HepG2 (cell line): ENCODE results near the gene TTC39C. TPM values are rescaled to one million over a fixed set of nuclear protein-coding genes. Genes with fewer than 3 reads are reported as not detected.

ENCODE experiments used
- ATAC-seq: fragments of 200-7000 bp; cut with Tn5 transposase; 3 replicates; pipeline ENCODE4 v1.9.1; 2020; ENCODE audit warnings: mild to moderate bottlenecking, moderate library complexity
- BruUV-seq: library from RNA; stranded (reverse); fragments of 400-500 nt; replicated peaks from 2 replicates; lab custom pipeline; 2021; lab: Mats Ljungman, UMichigan
- CTCF ChIA-PET: fragments of 300-600 bp; formaldehyde crosslinking; extraction: SDS; loops from one replicate; lab custom pipeline; 2021; ENCODE audit warnings: low total read pairs, inconsistent platforms, low intra/inter-chr PET ratio; lab: Yijun Ruan, JAX
- POLR2A ChIA-PET: fragments of 350-600 bp; sonication (Branson Sonifier 250); formaldehyde crosslinking; loops from one replicate; lab custom pipeline; 2020; ENCODE audit warnings: antibody characterized with exemption, inconsistent platforms; lab: Yijun Ruan, JAX
- DNase-seq: peaks from one replicate; pipeline ENCODE4 v3.0.0-alpha.2; 2015; ENCODE audit warnings: low spot score
- FAIRE-seq: peaks from 3 replicates; lab custom pipeline; 2011; peaks lifted over from hg19 to GRCh38; lab: Jason Lieb, UNC
- H2AFZ ChIP-seq: one replicate; pipeline ENCODE4 v1.6.1; 2011; ENCODE audit warnings: low read length, inconsistent platforms
- H3K27ac ChIP-seq: fragments of 300-600 bp; 3 replicates; pipeline ENCODE4 v1.8.0; 2011; ENCODE audit warnings: mixed run types, mild to moderate bottlenecking, mixed read lengths, low read length, inconsistent platforms; ENCODE audit not compliant: insufficient read depth; ENCODE audit errors: extremely low read length
- H3K27me3 ChIP-seq, 2 experiments: fragments of 200-600 bp in 1 of 2; 2 replicates in 1 of 2; 3 replicates in 1 of 2; pipeline versions ENCODE4 v1.6.0 to v1.8.0; 2011; ENCODE audit warnings: low read length in 2 of 2, mild to moderate bottlenecking in 2 of 2, moderate library complexity in 2 of 2, inconsistent platforms in 1 of 2; ENCODE audit not compliant: insufficient read depth in 2 of 2, control insufficient read depth in 1 of 2
- H3K36me3 ChIP-seq, 2 experiments: fragments of 200-600 bp in 1 of 2; replicated peaks in 1 of 2; 2 replicates in 1 of 2; 3 replicates in 1 of 2; pipeline versions ENCODE4 v1.5.1 to v1.8.0; 2011; ENCODE audit warnings: low read length in 2 of 2, inconsistent platforms in 1 of 2; ENCODE audit not compliant: insufficient read depth in 2 of 2, control insufficient read depth in 1 of 2
- H3K4me1 ChIP-seq: 2 replicates; pipeline ENCODE4 v1.5.1; 2012; ENCODE audit warnings: low read length, inconsistent platforms; ENCODE audit not compliant: insufficient read depth
- H3K4me2 ChIP-seq: 2 replicates; pipeline ENCODE4 v1.6.0; 2011; ENCODE audit warnings: low read depth, low read length, inconsistent platforms
- H3K4me3 ChIP-seq, 3 experiments: fragments of 200-600 bp in 1 of 3; sonication (generic), shearing (Covaris generic) in 1 of 3; replicated peaks in 1 of 3; 2 replicates each; pipeline ENCODE4 v1.5.1; 2011 to 2016; ENCODE audit warnings: low read length in 3 of 3, inconsistent platforms in 2 of 3, low read depth in 2 of 3, mild to moderate bottlenecking in 2 of 3, control low read depth in 1 of 3, mixed read lengths in 1 of 3; ENCODE audit not compliant: insufficient read depth in 1 of 3
- H3K79me2 ChIP-seq: one replicate; pipeline ENCODE4 v1.6.1; 2011; ENCODE audit warnings: low read length, inconsistent platforms; ENCODE audit not compliant: insufficient read depth
- H3K9ac ChIP-seq: 2 replicates; pipeline ENCODE4 v1.6.0; 2011; ENCODE audit warnings: mild to moderate bottlenecking, low read depth, low read length, inconsistent platforms; ENCODE audit not compliant: insufficient read depth
- H3K9me3 ChIP-seq: 2 replicates; pipeline ENCODE4 v1.5.1; 2012; ENCODE audit warnings: mild to moderate bottlenecking, low read length
- H4K20me1 ChIP-seq: 2 replicates; pipeline ENCODE4 v1.6.0; 2011; ENCODE audit warnings: inconsistent platforms, mild to moderate bottlenecking, low read length, moderate library complexity; ENCODE audit not compliant: insufficient read depth
- HMG20B ChIP-seq: conservative IDR thresholded peaks from 2 replicates; pipeline ENCODE4 v1.6.1; 2016; ENCODE audit warnings: missing genetic modification reagents, missing compliant biosample characterization
- HOXA9 ChIP-seq: sonication (generic); formaldehyde crosslinking; IDR thresholded peaks from 2 replicates; pipeline ENCODE4 v1.8.1; 2022; ENCODE audit warnings: missing genetic modification reagents, mild to moderate bottlenecking, moderate library complexity, borderline replicate concordance
- MEF2D ChIP-seq: sonication (generic); formaldehyde crosslinking; IDR thresholded peaks from 2 replicates; pipeline ENCODE4 v1.5.1; 2020; ENCODE audit warnings: mild to moderate bottlenecking, missing genetic modification reagents
- ZKSCAN5 ChIP-seq: sonication (generic); formaldehyde crosslinking; IDR thresholded peaks from 2 replicates; pipeline ENCODE4 v1.5.1; 2020; ENCODE audit warnings: mild to moderate bottlenecking, missing genetic modification reagents
- ZMYM3 ChIP-seq: sonication (generic); formaldehyde crosslinking; IDR thresholded peaks from 2 replicates; pipeline ENCODE4 v1.5.1; 2020; ENCODE audit warnings: mild to moderate bottlenecking, missing genetic modification reagents
- ZNF326 ChIP-seq: sonication (generic); formaldehyde crosslinking; IDR thresholded peaks from 2 replicates; pipeline ENCODE4 v1.4.0; 2020; ENCODE audit warnings: missing genetic modification reagents, borderline replicate concordance
- ZNF598 ChIP-seq: sonication (generic); formaldehyde crosslinking; IDR thresholded peaks from 2 replicates; pipeline ENCODE4 v1.5.1; 2020; ENCODE audit warnings: mild to moderate bottlenecking, missing genetic modification reagents, borderline replicate concordance
- WGBS: methylation state at CpG from one replicate; pipeline ENCODE4 v1.1.6; 2017; ENCODE audit warnings: low lambda C conversion rate; 5-methylcytosine and 5-hydroxymethylcytosine counted together
- in situ Hi-C: cut with HindIII; loops from 2 replicates; pipeline ENCODE4 v1.10.0; 2017; ENCODE audit warnings: low pct_unique_long_range_greater_than_20kb; ENCODE audit not compliant: extremely low pct_ligation_motif_present
- intact Hi-C: fragments of 100-400 bp; cut with micrococcal nuclease; formaldehyde crosslinking; loops from one replicate; pipeline ENCODE4 v1.10.0; 2022; ENCODE audit not compliant: unreplicated experiment
- polyA plus RNA-seq, 8 experiments: library from polyadenylated mRNA; depleted of rRNA in 3 of 8; stranded (reverse) in 7 of 8; unstranded in 1 of 8; fragments of >200 nt; fragmentation: Illumina TruSeq in 4 of 8; extraction: Trizol in 4 of 8; gene quantifications; 2 replicates each; pipeline versions ENCODE4 v1.2.1 to v1.2.3, GENCODE V29; 2011 to 2016; ENCODE audit warnings: low read depth in 4 of 8, missing spikeins in 1 of 8, mixed read lengths in 1 of 8; ENCODE audit not compliant: insufficient read depth in 1 of 8
- total RNA-seq, 5 experiments: library from RNA; depleted of rRNA; stranded (reverse); fragments of >200 nt; fragmentation: Illumina TruSeq; extraction: Trizol; gene quantifications; 2 replicates each; pipeline ENCODE4 v1.2.3, GENCODE V29; 2016; ENCODE audit warnings: low read depth in 1 of 5
- TF ChIP-seq, protein P1 (sequence below): sonication (generic); formaldehyde crosslinking; IDR thresholded peaks from 2 replicates; pipeline ENCODE4 v1.8.1; 2023; ENCODE audit warnings: mild to moderate bottlenecking, missing genetic modification reagents
- TF ChIP-seq, protein P2 (sequence below): sonication (generic); formaldehyde crosslinking; IDR thresholded peaks from 2 replicates; pipeline ENCODE4 v1.5.0; 2020; ENCODE audit warnings: missing genetic modification reagents

The TTC39C gene
- total and polyA plus RNA-seq, 2 of the 13 experiments (the other 11 are each of a cell fraction or from before 2014, with no cell fraction given) = 19.1 to 25.9 TPM

DNA sequence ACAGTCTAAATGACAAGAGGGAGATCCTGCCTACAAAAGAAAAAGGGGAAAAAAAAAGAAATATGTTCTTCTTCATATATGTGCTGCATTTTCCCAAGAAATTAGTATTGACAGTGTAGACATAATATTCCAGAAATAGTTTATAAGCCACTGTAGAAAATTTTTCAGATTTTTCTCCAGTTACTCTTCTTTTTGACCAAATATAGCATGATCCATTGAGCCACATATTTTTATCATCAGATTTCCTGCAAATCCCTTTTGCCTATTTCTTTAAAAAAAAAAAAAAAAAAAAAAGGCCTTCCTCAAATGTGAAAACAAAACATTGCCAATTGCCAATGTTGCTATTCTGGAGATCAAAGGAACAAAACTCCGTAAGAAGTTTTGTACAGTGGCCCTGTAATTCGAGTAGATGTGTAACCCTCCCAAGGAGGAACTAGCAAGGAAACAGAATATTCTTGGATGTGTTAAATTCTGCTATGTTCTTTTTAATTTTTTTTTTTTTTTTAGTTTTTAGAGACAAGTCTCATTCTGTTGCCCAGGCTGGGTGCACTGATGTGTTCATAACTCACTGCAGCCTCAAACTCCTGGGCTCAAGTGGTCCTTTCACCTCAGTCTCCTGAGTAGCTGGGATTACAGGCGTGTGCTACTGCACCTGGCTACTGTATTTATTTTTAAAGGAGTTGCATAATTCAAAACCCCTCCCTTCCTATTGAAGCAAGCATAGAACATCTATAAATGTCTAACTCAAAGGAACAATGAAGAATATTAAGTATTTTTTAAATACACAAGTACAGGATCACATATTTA, 111.8 kb downstream of the TTC39C start:
- H3K9ac ChIP-seq = no peak overlapping the region
- H2AFZ ChIP-seq = no peak overlapping the region
- no peak overlapping the region for H3K4me2 ChIP-seq
- BruUV-seq = no TSS peak
- in situ Hi-C loops = no loop called here
- no peak for FAIRE-seq
- WGBS = 81% methylated on average over 3 of the region's 3 CpGs
- H3K27me3 ChIP-seq = no peaks in the 10 kb centered on the region
- CTCF ChIA-PET = no interaction called here
- intact Hi-C loops = no loop called here
- no peak for TF ChIP-seq ZNF326
- TF ChIP-seq, protein P1, sequence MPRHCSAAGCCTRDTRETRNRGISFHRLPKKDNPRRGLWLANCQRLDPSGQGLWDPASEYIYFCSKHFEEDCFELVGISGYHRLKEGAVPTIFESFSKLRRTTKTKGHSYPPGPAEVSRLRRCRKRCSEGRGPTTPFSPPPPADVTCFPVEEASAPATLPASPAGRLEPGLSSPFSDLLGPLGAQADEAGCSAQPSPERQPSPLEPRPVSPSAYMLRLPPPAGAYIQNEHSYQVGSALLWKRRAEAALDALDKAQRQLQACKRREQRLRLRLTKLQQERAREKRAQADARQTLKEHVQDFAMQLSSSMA (CRISPR knock-in tag) = no peak
- TF ChIP-seq, all 625 proteins: peak for 0
- no peaks in the 10 kb centered on the region for H4K20me1 ChIP-seq
- no peaks in the 10 kb centered on the region for H3K9me3 ChIP-seq
- peaks cover 3 to 19% of the 10 kb centered on the region in 2 experiments; a peak in 4 of 5 replicates for H3K36me3 ChIP-seq
- no peaks in the 10 kb centered on the region for H3K79me2 ChIP-seq
- H3K4me3 ChIP-seq = no peak overlapping the region
- POLR2A ChIA-PET = no interaction called here
- DNase-seq (no peak), ATAC-seq (no peak)
- H3K4me1 ChIP-seq = no peaks in the 10 kb centered on the region
- no peak overlapping the region for H3K27ac ChIP-seq

DNA sequence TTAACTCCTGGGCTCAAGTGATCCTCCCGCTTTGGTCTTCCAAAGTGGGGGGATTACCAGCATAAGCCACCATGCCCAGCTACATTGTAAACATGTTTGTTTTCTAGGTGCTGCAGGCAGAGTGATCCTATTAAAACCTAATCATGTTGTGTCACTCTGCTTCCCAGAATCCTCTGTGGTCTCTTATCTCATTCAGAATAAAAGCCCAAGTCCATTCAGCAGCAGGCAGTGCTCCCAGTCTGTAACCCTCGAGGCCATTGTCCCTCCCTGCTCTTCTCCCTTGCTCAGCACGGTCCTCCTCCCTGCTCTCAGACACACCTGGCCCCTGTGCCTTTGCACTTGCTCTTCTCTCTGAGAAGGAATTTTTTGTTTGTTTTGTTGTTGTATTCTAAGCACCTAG, 113.2 kb downstream of the TTC39C start:
- POLR2A ChIA-PET = no interaction called here
- DNase-seq = no peak
- ATAC-seq = no peak
- intact Hi-C loops = no loop called here
- BruUV-seq = no TSS peak
- Histone ChIP-seq H3K27me3 (no peaks in the 10 kb centered on the region), H4K20me1 (no peaks in the 10 kb centered on the region), H2AFZ (no peak overlapping the region), H3K36me3 (peaks cover 3 to 22% of the 10 kb centered on the region in 2 experiments; a peak in 4 of 5 replicates), H3K4me3 (no peak overlapping the region), H3K79me2 (no peaks in the 10 kb centered on the region), H3K4me1 (no peaks in the 10 kb centered on the region), H3K9ac (no peak overlapping the region)
- in situ Hi-C loops = no loop called here
- TF ChIP-seq ZMYM3 = no peak
- no peak for TF ChIP-seq ZNF598 (CRISPR knock-in tag)
- TF ChIP-seq MEF2D = no peak
- TF ChIP-seq HOXA9 (CRISPR knock-in tag) = no peak
- TF ChIP-seq, protein P2, sequence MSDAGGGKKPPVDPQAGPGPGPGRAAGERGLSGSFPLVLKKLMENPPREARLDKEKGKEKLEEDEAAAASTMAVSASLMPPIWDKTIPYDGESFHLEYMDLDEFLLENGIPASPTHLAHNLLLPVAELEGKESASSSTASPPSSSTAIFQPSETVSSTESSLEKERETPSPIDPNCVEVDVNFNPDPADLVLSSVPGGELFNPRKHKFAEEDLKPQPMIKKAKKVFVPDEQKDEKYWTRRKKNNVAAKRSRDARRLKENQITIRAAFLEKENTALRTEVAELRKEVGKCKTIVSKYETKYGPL (CRISPR knock-in tag) = no peak
- TF ChIP-seq ZKSCAN5 (CRISPR knock-in tag) = no peak
- TF ChIP-seq HMG20B = no peak
- TF ChIP-seq, all 625 proteins: peak for 0
- 86% methylated on average over 3 of the region's 3 CpGs for WGBS
- no peak overlapping the region for H3K4me2 ChIP-seq
- CTCF ChIA-PET = no interaction called here
- H3K27ac ChIP-seq = no peak overlapping the region
- H3K9me3 ChIP-seq = no peaks in the 10 kb centered on the region
- FAIRE-seq = no peak
